Effector memory CD4-positive, alpha-beta T cell (primary cell): ENCODE measurements around the gene RBM6.

Experiments
- DNase-seq, 3 donors: peaks; one replicate each; pipeline ENCODE4 v3.0.0-alpha.2; 2020
- H3K27ac ChIP-seq: 2 replicates; pipeline ENCODE4 v1.7.0; 2013; ENCODE audit warnings: mild to moderate bottlenecking, low read length, moderate library complexity; ENCODE audit not compliant: insufficient read depth, poor library complexity, severe bottlenecking
- H3K27me3 ChIP-seq: replicated peaks from 2 replicates; pipeline ENCODE4 v1.7.0; 2013; ENCODE audit warnings: mild to moderate bottlenecking, low read length; ENCODE audit not compliant: insufficient read depth, control insufficient read depth, poor library complexity, severe bottlenecking
- H3K36me3 ChIP-seq: 2 replicates; pipeline ENCODE4 v1.7.0; 2013; ENCODE audit warnings: mild to moderate bottlenecking, low read length, moderate library complexity; ENCODE audit not compliant: control insufficient read depth, insufficient read depth
- H3K4me1 ChIP-seq: 2 replicates; pipeline ENCODE4 v1.7.0; 2013; ENCODE audit warnings: low read length, mild to moderate bottlenecking; ENCODE audit not compliant: control insufficient read depth, insufficient read depth, poor library complexity, severe bottlenecking
- H3K4me3 ChIP-seq: 2 replicates; pipeline ENCODE4 v1.7.0; 2013; ENCODE audit warnings: low read length, low read depth, mild to moderate bottlenecking; ENCODE audit not compliant: insufficient read depth, poor library complexity, severe bottlenecking
- H3K9me3 ChIP-seq: 2 replicates; pipeline ENCODE4 v1.7.0; 2013; ENCODE audit warnings: mild to moderate bottlenecking, low read length, moderate library complexity; ENCODE audit not compliant: control insufficient read depth

Gene RBM6

DNA sequence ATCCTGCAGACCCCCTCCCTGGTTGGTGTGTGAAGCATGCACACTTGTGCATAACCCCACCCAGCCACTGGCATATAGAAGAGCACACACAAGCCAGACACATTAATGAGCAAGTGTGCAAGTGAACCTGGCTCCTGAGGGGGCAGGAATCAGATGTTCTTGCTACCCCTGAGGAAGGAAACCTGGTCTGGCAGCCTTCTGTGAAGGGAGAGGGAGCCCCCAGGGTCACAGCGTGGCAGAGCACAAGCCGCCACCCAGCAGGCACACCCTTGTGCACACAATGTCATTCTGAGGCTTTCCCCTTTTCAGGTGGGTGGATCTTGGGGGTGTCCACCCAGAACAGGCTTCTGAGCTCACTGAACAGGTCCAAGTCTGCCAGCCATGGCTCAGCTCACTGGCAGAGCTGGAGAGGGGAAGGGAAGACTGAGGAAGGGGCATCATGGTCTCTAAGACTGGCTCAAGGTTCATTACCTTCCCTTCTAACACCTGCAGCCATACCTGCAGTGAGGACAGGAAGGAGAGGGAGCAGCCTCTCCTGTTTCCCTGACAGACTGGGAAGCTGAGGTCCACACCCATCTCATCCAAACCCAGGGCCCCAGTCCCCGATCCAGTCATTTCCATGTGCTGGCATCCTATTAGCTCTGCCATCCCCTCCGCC, 183.6 kb downstream of the RBM6 start:
- Histone ChIP-seq H3K9me3 (no peaks in the 10 kb centered on the region), H3K27me3 (no peaks in the 10 kb centered on the region), H3K4me3 (no peak overlapping the region), H3K27ac (no peak overlapping the region), H3K36me3 (peaks cover 20% of the 10 kb centered on the region), H3K4me1 (no peaks in the 10 kb centered on the region)
- no peak for DNase-seq

DNA sequence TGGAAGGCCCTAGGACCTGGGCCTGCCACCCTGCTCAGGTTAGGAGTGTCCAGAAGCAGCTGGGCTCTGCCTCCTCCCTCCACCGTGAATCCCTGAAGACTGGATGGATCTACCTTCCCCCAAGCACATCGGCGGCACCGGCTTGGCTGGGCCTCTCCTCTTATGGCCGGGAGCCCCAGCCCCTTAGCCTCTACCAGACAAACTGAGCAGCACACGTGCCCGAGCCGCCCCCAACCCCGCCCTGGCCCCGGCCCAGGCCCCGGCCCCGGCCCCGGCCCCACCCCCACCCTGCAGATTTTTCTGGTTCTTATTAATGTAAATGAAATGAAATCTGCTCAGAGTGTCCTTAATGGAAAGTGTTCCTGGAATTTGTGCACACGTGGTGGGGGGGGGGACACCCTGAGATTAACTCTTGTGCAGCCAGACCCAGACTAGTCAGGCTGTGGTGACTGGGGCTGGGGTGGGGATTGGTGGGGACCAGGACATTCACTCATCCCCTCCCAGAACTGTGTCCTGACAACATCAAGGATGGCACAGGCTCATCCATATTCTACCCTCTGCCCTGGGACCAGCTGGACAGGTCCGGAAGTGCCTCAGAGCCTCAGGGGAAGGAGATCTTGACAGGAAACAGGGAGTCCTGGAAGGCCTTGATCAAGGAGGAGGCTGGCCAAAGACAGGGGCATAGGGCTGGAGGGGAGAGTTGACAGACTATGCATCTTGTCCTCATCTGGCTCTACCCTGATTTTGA, 184.3 kb downstream of the RBM6 start:
- no peak for DNase-seq
- Histone ChIP-seq H3K27ac (no peak overlapping the region), H3K9me3 (no peaks in the 10 kb centered on the region), H3K4me3 (no peak overlapping the region), H3K36me3 (peaks cover 16% of the 10 kb centered on the region), H3K4me1 (no peaks in the 10 kb centered on the region), H3K27me3 (no peaks in the 10 kb centered on the region)

DNA sequence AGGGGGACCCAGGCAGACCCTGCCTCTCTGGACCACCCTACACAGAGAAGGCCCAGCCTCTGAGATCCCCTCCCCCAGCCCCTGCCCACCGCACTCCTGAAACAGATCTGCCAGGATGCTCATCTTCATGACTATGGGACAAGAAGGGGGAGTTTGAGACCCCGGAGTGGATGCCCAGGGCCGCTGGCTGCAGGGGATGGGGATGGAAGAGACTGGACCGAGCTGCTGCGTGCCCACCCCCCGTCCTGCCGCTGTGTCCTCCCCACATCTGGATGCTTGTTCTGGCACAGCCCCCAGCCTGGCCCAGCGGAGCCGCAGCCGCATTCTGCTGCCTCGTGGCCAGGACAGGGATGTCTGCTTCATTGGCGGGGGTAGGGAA, 184.8 kb downstream of the RBM6 start:
- Histone ChIP-seq H3K4me3 (no peak overlapping the region), H3K27me3 (no peaks in the 10 kb centered on the region), H3K27ac (no peak overlapping the region), H3K4me1 (no peaks in the 10 kb centered on the region), H3K36me3 (peaks cover 12% of the 10 kb centered on the region), H3K9me3 (no peaks in the 10 kb centered on the region)
- no peak for DNase-seq

DNA sequence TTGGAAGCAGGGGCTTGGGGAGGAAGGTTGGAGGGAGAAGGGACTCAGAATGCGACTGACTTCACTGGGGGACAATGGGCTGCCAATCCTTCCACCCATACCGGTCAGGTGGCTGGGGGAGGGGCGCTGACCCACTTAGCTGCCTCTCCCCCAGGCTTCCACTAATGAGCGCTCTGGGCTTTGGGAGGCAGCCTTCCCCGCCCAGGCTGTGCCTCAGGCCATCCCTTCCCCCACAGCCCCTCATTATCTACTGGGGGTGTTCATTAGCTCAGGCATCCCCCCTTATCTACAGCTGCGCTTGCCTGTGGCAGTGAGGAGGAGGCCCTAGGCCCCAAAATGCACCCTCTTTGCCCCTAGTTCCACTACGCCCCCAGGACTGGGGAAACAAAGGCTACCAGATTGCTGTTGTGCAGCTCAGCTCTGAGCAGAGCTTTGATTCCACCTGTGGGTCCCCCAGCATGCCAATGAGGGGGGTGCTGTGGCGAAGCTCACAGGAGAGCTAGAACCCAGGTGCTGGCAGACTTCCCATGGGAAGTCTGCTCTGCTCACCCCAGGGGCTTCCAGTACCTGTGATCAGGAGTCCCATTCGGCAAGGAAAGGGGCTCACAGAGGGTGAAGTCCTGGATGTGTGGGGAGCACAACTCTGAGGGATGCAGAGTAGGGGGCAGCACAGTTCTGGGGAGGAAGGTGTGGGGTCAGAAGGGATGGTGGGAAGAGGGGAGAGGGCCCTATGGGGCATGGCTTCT, 185.8 kb downstream of the RBM6 start:
- no peaks in the 10 kb centered on the region for H3K9me3 ChIP-seq
- no peak for DNase-seq
- no peaks in the 10 kb centered on the region for H3K4me1 ChIP-seq
- no peak overlapping the region for H3K27ac ChIP-seq
- no peak overlapping the region for H3K4me3 ChIP-seq
- H3K36me3 ChIP-seq: peaks cover 3% of the 10 kb centered on the region
- H3K27me3 ChIP-seq: no peaks in the 10 kb centered on the region

GRCh38 chr3:50126287-50127211, 186.6 kb downstream of the RBM6 start:
- no peak overlapping the region for H3K27ac ChIP-seq
- no peaks in the 10 kb centered on the region for H3K4me1 ChIP-seq
- no peak overlapping the region for H3K4me3 ChIP-seq
- no peaks in the 10 kb centered on the region for H3K27me3 ChIP-seq
- no peak for DNase-seq
- H3K9me3 ChIP-seq: no peaks in the 10 kb centered on the region
- no peaks in the 10 kb centered on the region for H3K36me3 ChIP-seq
